Mucosa of stomach (tissue), 1 donor: ENCODE data around the gene DYNC1I2.

ENCODE experiments used
- H3K27me3 ChIP-seq: one replicate; pipeline ENCODE4 v1.7.0; 2013; ENCODE audit warnings: mild to moderate bottlenecking, low read length; ENCODE audit not compliant: control insufficient read depth, insufficient read depth
- H3K36me3 ChIP-seq: one replicate; pipeline ENCODE4 v1.7.0; 2013; ENCODE audit warnings: low read length; ENCODE audit not compliant: control insufficient read depth, insufficient read depth
- H3K4me1 ChIP-seq: one replicate; pipeline ENCODE4 v1.7.0; 2013; ENCODE audit warnings: mild to moderate bottlenecking, low read length; ENCODE audit not compliant: control insufficient read depth, insufficient read depth
- H3K4me3 ChIP-seq: one replicate; pipeline ENCODE4 v1.7.0; 2013; ENCODE audit warnings: low read length
- H3K9ac ChIP-seq: one replicate; pipeline ENCODE4 v1.7.0; 2013; ENCODE audit warnings: mild to moderate bottlenecking, low read length, moderate library complexity
- H3K9me3 ChIP-seq: one replicate; pipeline ENCODE4 v1.7.0; 2013; ENCODE audit warnings: mild to moderate bottlenecking, low read length, moderate library complexity; ENCODE audit not compliant: control insufficient read depth
- donor health status: Pancreatic carcinoma.

DYNC1I2 gene

DNA sequence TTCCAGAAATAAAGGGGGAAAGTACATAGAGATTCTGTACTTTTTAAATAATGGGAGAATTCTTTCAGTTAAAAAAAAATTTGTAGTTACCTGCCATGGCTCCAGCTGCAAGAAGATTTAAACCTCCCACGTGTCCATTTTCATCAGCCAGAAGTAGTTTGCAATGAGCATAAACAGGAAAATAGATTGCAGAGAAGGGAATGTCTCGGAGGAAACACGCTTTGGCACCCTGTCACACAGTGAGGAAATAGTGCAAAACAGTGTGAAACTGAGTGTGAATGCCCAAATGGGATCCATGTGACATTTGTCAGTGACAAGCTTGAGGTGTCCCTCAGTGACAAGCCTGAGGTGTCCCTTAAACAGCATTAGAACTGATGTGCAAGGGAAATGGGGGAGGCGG lies 104.1 kb downstream of the DYNC1I2 start:
- Histone ChIP-seq H3K9ac (no peak overlapping the region), H3K4me1 (peaks cover 18% of the 10 kb centered on the region), H3K36me3 (no peaks in the 10 kb centered on the region)

DNA sequence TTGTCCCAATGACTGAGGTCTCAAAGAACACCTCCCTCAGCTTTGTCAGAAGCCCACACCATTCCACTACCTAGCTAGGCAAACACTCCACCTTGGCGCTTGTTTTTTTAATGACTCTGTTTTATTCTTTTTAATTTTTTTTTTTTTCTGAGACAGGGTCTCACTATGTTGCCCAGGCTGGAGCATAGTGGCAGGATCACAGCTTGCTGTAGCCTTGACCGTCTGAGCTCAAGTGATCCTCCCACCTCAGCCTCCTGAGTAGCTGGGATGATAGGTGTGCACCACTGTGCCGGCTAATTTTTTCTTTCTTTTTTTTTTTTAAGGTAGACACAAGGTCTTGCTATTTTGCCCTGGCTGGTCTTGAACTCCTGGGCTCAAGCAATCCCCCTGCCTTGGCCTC lies 104.9 kb downstream of the DYNC1I2 start:
- peaks cover 15% of the 10 kb centered on the region for H3K4me1 ChIP-seq
- H3K9ac ChIP-seq, result no peak overlapping the region
- no peaks in the 10 kb centered on the region for H3K36me3 ChIP-seq
- H3K4me3 ChIP-seq, result no peak overlapping the region
- H3K27me3 ChIP-seq, result no peaks in the 10 kb centered on the region
- no peaks in the 10 kb centered on the region for H3K9me3 ChIP-seq

More for the DNA sequence above, 104.1 kb downstream of the DYNC1I2 start:
- Histone ChIP-seq H3K9me3 (no peaks in the 10 kb centered on the region), H3K4me3 (no peak overlapping the region), H3K27me3 (no peaks in the 10 kb centered on the region)

DNA sequence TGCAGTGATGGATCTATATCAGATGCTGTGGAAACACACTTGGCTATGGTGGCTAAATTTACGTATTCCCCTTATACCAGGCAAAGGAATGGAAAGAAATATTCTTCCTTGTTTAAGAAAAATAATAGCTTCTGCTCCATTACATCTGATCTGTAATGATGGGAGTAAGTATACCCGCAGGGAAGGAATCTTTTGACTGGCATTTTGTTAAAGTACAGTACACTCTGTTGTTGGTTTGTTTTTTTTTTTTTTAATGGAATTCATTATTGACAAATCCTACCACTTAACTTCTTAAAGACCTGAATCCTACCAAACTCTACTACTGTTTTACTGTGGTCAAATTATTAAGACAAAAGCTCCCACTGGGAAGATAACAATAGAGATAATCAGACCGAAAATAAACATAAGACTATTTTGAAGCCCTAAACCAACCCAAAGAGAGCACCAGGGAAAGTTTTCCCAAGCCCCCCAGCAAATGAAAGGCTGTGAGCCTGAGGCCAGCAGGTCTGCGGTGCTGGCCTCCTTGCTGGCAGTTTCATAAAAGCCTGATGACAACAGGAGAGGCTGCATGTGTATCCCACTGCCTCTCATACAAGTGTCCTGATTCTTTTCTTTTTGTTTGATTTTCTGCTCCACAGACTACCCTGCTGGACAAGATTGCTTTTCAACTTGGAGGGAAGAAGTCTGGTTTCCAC lies 105.8 kb downstream of the DYNC1I2 start:
- no peaks in the 10 kb centered on the region for H3K27me3 ChIP-seq
- no peaks in the 10 kb centered on the region for H3K36me3 ChIP-seq
- H3K4me3 ChIP-seq, result no peak overlapping the region
- peaks cover 8% of the 10 kb centered on the region for H3K4me1 ChIP-seq
- H3K9me3 ChIP-seq, result no peaks in the 10 kb centered on the region
- H3K9ac ChIP-seq, result no peak overlapping the region

DNA sequence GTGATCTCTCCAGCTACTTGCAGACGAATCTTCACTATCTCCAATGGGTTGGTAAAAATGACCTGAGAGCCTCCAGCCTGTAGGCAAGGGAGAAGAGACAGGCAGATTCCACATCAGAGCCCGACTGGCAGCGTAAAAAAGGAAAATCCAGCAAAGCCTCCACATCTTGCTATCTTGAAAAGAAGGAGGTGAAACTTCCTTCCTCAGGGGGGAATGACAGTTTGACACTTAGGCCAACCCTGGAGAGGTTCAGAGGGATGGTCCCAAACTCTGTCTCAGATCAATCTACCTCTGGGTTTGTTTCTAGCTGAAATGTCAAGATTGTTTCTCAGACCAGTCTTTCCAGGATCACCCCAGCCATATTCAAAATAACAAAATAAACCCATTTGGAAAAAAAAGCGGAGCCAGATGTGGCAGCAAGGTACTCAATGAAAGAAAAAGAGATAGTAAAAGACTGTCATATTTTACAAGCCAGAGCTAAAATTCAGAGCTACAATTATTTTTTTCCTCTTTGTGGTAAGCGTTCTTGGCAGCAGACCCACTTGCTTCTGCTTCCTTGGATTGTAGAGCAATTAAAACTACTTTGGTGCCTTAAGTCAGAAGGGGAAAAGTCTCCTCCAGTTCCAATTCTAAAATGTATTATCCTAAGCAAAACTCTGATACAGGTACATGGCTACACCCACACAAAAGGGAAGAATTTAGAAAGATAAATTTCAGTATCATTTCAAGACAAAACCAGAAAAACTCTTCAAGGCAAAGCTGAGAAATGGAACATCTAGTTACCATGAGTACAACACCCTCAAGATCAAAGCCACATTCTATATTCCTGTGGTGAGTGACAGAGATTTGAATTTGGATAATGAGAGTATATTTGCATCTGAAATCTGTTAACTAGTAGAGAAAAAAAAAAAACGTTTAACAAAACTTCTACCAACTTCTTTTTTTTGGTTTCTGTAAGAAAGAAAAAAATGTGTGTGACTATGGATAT lies 106.7 kb downstream of the DYNC1I2 start:
- no peak overlapping the region for H3K9ac ChIP-seq
- no peaks in the 10 kb centered on the region for H3K9me3 ChIP-seq
- H3K4me1 ChIP-seq, result peaks cover under 1% of the 10 kb centered on the region
- H3K27me3 ChIP-seq, result no peaks in the 10 kb centered on the region
- H3K36me3 ChIP-seq, result no peaks in the 10 kb centered on the region
- H3K4me3 ChIP-seq, result no peak overlapping the region

DNA sequence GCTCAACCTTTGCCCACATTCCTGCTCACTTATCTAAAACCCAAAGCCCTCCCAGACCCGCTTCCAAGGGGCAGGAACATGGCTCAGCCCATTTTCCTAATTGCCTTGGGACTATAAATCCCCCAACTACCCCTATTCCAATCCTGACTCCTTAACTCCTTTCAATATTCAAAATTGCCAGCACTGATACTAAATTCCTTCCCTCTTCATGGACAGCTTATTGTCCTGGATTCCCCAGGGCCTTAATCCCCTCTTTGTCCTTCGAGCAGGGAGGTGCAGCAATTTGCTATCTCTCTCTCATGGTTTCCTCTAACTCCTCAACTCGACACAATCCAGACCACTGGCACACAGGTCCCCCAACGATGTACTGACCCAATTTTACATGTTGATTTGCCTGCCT lies 107.6 kb downstream of the DYNC1I2 start:
- no peak overlapping the region for H3K9ac ChIP-seq
- H3K9me3 ChIP-seq, result no peaks in the 10 kb centered on the region
- H3K36me3 ChIP-seq, result no peaks in the 10 kb centered on the region
- no peaks in the 10 kb centered on the region for H3K4me1 ChIP-seq
- H3K27me3 ChIP-seq, result no peaks in the 10 kb centered on the region
- no peak overlapping the region for H3K4me3 ChIP-seq
